ENCODE measurements around the gene LRRTM1.

LRRTM1 gene

GRCh38 chr2:80303909-80304837 is at the start of gene LRRTM1:
Gene LRRTM1, minus strand, starts transcription at chr2:80304752. Its CDS starts 933 bp downstream, at chr2:80303819.
- peak; percentile 77 for ATAC-seq
- TF ChIP-seq ZNF70 (CRISPR knock-in tag; IDR thresholded peaks at IDR 0.05) (no peak), ISL1 (CRISPR knock-in tag; IDR thresholded peaks at IDR 0.05) (no peak), TCF4 (CRISPR knock-in tag; IDR thresholded peaks at IDR 0.05; ENCODE audit: borderline replicate concordance) (no peak), ZFP3 (CRISPR knock-in tag; IDR thresholded peaks at IDR 0.05) (no peak), ZC3H10 (CRISPR knock-in tag; IDR thresholded peaks at IDR 0.05) (no peak), TSHZ2 (CRISPR knock-in tag; IDR thresholded peaks at IDR 0.05) (no peak), ZNF565 (CRISPR knock-in tag; conservative IDR thresholded peaks at IDR 0.05; ENCODE audit: low read depth) (no peak), CREB5 (CRISPR knock-in tag; IDR thresholded peaks at IDR 0.05; ENCODE audit: low read depth) (no peak), PATZ1 (CRISPR knock-in tag; IDR thresholded peaks at IDR 0.05; ENCODE audit: borderline replicate concordance) (no peak), POU6F1 (CRISPR knock-in tag; IDR thresholded peaks at IDR 0.05; ENCODE audit: borderline replicate concordance, low read depth) (no peak)

- peak; percentile 72 for ATAC-seq
- no peak for TF ChIP-seq CSDC2 (CRISPR knock-in tag; IDR thresholded peaks at IDR 0.05)
- TF ChIP-seq GLIS3 (CRISPR knock-in tag; IDR thresholded peaks at IDR 0.05) = no peak
- no peak for TF ChIP-seq ZNF565 (CRISPR knock-in tag; conservative IDR thresholded peaks at IDR 0.05; ENCODE audit: low read depth)
- TF ChIP-seq ZFP3 (CRISPR knock-in tag; IDR thresholded peaks at IDR 0.05) = no peak
- no peak for TF ChIP-seq ISL1 (CRISPR knock-in tag; IDR thresholded peaks at IDR 0.05)
- no peak for TF ChIP-seq ZC3H10 (CRISPR knock-in tag; IDR thresholded peaks at IDR 0.05)
- TF ChIP-seq ARNTL (CRISPR knock-in tag; IDR thresholded peaks at IDR 0.05; ENCODE audit: borderline replicate concordance, low read depth) = no peak
- TF ChIP-seq OSR1 (CRISPR knock-in tag; IDR thresholded peaks at IDR 0.05) = no peak
- TF ChIP-seq PPARA (CRISPR knock-in tag; IDR thresholded peaks at IDR 0.05; ENCODE audit: borderline replicate concordance) = no peak
- no peak for TF ChIP-seq POU6F1 (CRISPR knock-in tag; IDR thresholded peaks at IDR 0.05; ENCODE audit: borderline replicate concordance, low read depth)
- no peak for TF ChIP-seq CSRNP3 (CRISPR knock-in tag; IDR thresholded peaks at IDR 0.05)
- TF ChIP-seq BACH2 (CRISPR knock-in tag; IDR thresholded peaks at IDR 0.05; ENCODE audit: borderline replicate concordance) = no peak
- no peak for TF ChIP-seq TCF4 (CRISPR knock-in tag; IDR thresholded peaks at IDR 0.05; ENCODE audit: borderline replicate concordance)
- TF ChIP-seq ESRRG (CRISPR knock-in tag; IDR thresholded peaks at IDR 0.05) = no peak
- no peak for TF ChIP-seq RARB (CRISPR knock-in tag; IDR thresholded peaks at IDR 0.05)
- TF ChIP-seq ZFP30 (CRISPR knock-in tag; IDR thresholded peaks at IDR 0.05) = no peak
- no peak for TF ChIP-seq ZNF70 (CRISPR knock-in tag; IDR thresholded peaks at IDR 0.05)
- no peak for TF ChIP-seq TOX (CRISPR knock-in tag; IDR thresholded peaks at IDR 0.05; ENCODE audit: borderline replicate concordance)
These were observed 46.7 kb upstream of the LRRTM1 start for GRCh38 chr2:80351231-80351630.
